Measurements from ENCODE around the gene RALGAPA1. TPM values are rescaled to one million over a fixed set of nuclear protein-coding genes. Genes with fewer than 3 reads are reported as not detected.

RALGAPA1 gene
- total and polyA plus RNA-seq, 2 of the 13 experiments (the other 11 are each of a cell fraction or from before 2014, with no cell fraction given), result 65.0 to 89.2 TPM

DNA sequence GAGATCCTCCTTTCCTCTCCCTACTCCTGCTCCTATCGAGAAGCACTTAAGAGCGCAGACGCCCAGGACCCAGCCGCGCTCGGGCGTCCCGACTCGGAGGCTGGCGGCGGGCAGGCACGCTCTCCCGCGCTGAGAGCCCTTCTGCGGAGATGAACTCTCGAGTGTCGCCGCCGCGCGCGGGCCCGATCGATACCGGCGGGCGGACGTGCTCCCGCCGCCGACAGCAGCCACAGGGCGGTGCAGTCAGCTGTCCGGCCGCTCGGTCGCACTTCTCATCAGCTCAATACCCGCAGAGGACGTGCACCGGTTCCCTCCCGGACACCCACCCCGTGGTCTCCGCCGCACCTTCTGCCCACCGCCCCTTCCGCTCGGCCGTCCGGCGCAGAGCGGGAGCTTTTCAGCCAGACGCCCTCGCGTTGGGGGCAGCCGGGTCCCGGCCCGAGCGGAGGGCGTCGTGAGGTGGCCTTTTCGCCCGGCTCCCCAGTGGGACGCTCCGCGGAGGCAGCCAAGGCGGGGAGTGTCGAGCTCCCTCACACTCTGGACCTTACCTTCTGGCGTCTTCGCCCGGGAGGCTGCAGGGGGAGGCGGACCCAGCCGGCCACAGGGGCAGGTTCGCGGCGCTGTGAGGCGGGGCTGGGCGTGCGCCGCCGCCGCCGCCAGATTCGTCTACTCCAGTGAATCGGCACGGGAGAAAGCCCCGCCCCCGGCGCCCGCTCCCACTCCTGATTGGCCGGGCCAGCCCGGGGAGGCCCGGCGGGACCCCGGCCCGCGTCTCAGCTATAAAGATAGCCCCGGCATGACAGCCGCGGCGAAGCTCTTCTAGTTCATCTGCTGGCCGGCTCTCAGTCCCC lies 275.5 kb downstream of the RALGAPA1 start, which contains the start of gene INSM2 (continued):
- TF ChIP-seq KLF11 (CRISPR knock-in tag; IDR thresholded peaks at IDR 0.05) (no peak), ERF (CRISPR knock-in tag; IDR thresholded peaks at IDR 0.05) (peak; percentile 62), DMAP1 (CRISPR knock-in tag; IDR thresholded peaks at IDR 0.05) (peak; percentile 31; the same call in 1 of the 2 replicates), KLF15 (CRISPR knock-in tag; IDR thresholded peaks at IDR 0.05; ENCODE audit: borderline replicate concordance) (no peak; the same call in none of the 2 replicates), ZMYM3 (CRISPR knock-in tag; IDR thresholded peaks at IDR 0.05) (peak; percentile 72), TEAD2 (CRISPR knock-in tag; IDR thresholded peaks at IDR 0.05) (peak; percentile 13; the same call in 1 of the 2 replicates), ZNF782 (CRISPR knock-in tag; IDR thresholded peaks at IDR 0.05; ENCODE audit: borderline replicate concordance) (peak; percentile 96), EED (CRISPR knock-in tag; IDR thresholded peaks at IDR 0.05) (peak; percentile 67; the same call in 1 of the 2 replicates), ZFYVE20 (CRISPR knock-in tag; IDR thresholded peaks at IDR 0.05; ENCODE audit: borderline replicate concordance, low read depth) (0 out of 2 replicates have a peak, but pooled peaks have one; percentile 41), ZNF30 (CRISPR knock-in tag; IDR thresholded peaks at IDR 0.05) (0 out of 2 replicates have a peak, but pooled peaks have one; percentile 78), ZSCAN9 (CRISPR knock-in tag; IDR thresholded peaks at IDR 0.05; ENCODE audit: borderline replicate concordance) (no peak), GABPB1 (CRISPR knock-in tag; IDR thresholded peaks at IDR 0.05) (peak; percentile 79; the same call in 1 of the 2 replicates), ELK4 (CRISPR knock-in tag; IDR thresholded peaks at IDR 0.05; ENCODE audit: borderline replicate concordance) (no peak; the same call in 1 of the 2 replicates), ZNF580 (CRISPR knock-in tag; IDR thresholded peaks at IDR 0.05; ENCODE audit: borderline replicate concordance, low read depth) (peak; percentile 17; the same call in 1 of the 2 replicates), TIGD3 (CRISPR knock-in tag; IDR thresholded peaks at IDR 0.05; ENCODE audit: borderline replicate concordance) (peak; percentile 96)
- TF ChIP-seq, protein P1, sequence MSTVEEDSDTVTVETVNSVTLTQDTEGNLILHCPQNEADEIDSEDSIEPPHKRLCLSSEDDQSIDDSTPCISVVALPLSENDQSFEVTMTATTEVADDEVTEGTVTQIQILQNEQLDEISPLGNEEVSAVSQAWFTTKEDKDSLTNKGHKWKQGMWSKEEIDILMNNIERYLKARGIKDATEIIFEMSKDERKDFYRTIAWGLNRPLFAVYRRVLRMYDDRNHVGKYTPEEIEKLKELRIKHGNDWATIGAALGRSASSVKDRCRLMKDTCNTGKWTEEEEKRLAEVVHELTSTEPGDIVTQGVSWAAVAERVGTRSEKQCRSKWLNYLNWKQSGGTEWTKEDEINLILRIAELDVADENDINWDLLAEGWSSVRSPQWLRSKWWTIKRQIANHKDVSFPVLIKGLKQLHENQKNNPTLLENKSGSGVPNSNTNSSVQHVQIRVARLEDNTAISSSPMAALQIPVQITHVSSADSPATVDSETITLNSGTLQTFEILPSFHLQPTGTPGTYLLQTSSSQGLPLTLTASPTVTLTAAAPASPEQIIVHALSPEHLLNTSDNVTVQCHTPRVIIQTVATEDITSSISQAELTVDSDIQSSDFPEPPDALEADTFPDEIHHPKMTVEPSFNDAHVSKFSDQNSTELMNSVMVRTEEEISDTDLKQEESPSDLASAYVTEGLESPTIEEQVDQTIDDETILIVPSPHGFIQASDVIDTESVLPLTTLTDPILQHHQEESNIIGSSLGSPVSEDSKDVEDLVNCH (CRISPR knock-in tag; IDR thresholded peaks at IDR 0.05), result no peak
- TF ChIP-seq, protein P2, sequence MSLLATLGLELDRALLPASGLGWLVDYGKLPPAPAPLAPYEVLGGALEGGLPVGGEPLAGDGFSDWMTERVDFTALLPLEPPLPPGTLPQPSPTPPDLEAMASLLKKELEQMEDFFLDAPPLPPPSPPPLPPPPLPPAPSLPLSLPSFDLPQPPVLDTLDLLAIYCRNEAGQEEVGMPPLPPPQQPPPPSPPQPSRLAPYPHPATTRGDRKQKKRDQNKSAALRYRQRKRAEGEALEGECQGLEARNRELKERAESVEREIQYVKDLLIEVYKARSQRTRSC (CRISPR knock-in tag; IDR thresholded peaks at IDR 0.05; ENCODE audit: low read depth), result peak; percentile 98
- TF ChIP-seq, protein P3, sequence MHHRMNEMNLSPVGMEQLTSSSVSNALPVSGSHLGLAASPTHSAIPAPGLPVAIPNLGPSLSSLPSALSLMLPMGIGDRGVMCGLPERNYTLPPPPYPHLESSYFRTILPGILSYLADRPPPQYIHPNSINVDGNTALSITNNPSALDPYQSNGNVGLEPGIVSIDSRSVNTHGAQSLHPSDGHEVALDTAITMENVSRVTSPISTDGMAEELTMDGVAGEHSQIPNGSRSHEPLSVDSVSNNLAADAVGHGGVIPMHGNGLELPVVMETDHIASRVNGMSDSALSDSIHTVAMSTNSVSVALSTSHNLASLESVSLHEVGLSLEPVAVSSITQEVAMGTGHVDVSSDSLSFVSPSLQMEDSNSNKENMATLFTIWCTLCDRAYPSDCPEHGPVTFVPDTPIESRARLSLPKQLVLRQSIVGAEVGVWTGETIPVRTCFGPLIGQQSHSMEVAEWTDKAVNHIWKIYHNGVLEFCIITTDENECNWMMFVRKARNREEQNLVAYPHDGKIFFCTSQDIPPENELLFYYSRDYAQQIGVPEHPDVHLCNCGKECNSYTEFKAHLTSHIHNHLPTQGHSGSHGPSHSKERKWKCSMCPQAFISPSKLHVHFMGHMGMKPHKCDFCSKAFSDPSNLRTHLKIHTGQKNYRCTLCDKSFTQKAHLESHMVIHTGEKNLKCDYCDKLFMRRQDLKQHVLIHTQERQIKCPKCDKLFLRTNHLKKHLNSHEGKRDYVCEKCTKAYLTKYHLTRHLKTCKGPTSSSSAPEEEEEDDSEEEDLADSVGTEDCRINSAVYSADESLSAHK (CRISPR knock-in tag; IDR thresholded peaks at IDR 0.05; ENCODE audit: borderline replicate concordance), result no peak; the same call in 1 of the 2 replicates
- TF ChIP-seq, protein P4, sequence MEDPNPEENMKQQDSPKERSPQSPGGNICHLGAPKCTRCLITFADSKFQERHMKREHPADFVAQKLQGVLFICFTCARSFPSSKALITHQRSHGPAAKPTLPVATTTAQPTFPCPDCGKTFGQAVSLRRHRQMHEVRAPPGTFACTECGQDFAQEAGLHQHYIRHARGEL (CRISPR knock-in tag; IDR thresholded peaks at IDR 0.05), result peak; percentile 95
